Vagina (tissue), 2 donors: ENCODE measurements around the gene S100A7. TPM values are rescaled to one million over a fixed set of nuclear protein-coding genes. Genes with fewer than 3 reads are reported as not detected.

ENCODE experiments used
- DNase-seq, 2 donors: peaks; one replicate each; pipeline ENCODE4 v3.0.0-alpha.2; 2017; ENCODE audit errors: extremely low spot score in 2 of 2
- H3K27ac ChIP-seq: fragments of 200-600 bp; sonication (generic); one replicate; pipeline ENCODE4 v1.5.1; 2019
- H3K27me3 ChIP-seq: fragments of 200-600 bp; sonication (generic); one replicate; pipeline ENCODE4 v1.5.1; 2019
- H3K36me3 ChIP-seq, 2 donors: fragments of 200-600 bp; sonication (generic); one replicate each; pipeline ENCODE4 v1.5.1; 2017 to 2019
- H3K4me1 ChIP-seq: fragments of 200-600 bp; sonication (generic); one replicate; pipeline ENCODE4 v1.5.1; 2019
- H3K4me3 ChIP-seq, 2 donors: fragments of 200-600 bp; sonication (generic); 1 replicate in 1 of 2; 2 replicates in 1 of 2; pipeline ENCODE4 v1.5.1; 2016 to 2019
- H3K9me3 ChIP-seq: fragments of 200-600 bp; sonication (generic); one replicate; pipeline ENCODE4 v1.5.1; 2019
- POLR2A ChIP-seq, 2 donors: fragments of 450-650 bp; IDR thresholded peaks; one replicate each; pipeline ENCODE4 v1.6.1; 2017; ENCODE audit warnings: antibody characterized with exemption in 2 of 2, mild to moderate bottlenecking in 2 of 2, moderate library complexity in 2 of 2
- POLR2AphosphoS5 ChIP-seq, 2 donors: sonication (generic); formaldehyde crosslinking; IDR thresholded peaks; one replicate each; pipeline ENCODE4 v1.9.0; 2017; ENCODE audit warnings: antibody characterized with exemption in 2 of 2, mild to moderate bottlenecking in 2 of 2, low read depth in 1 of 2; ENCODE audit not compliant: insufficient read depth in 1 of 2
- intact Hi-C: fragments of 100-400 bp; cut with DNase I; formaldehyde crosslinking; loops from one replicate; pipeline ENCODE4 v1.15.1; 2023
- total RNA-seq: library from RNA; depleted of rRNA; stranded (reverse); fragments of >200 nt; gene quantifications from one replicate; pipeline ENCODE4 v1.2.3, GENCODE V29; 2016
- TF ChIP-seq, protein P1 (sequence below), 3 experiments: fragments of 450-650 bp in 2 of 3; fragments of 200-600 bp in 1 of 3; sonication (generic) in 1 of 3; IDR thresholded peaks; one replicate each; pipeline ENCODE4 v1.5.1; 2017 to 2019; ENCODE audit warnings: antibody characterized with exemption in 3 of 3, mild to moderate bottlenecking in 2 of 3, moderate library complexity in 2 of 3

The S100A7 gene
- 36.6 TPM for total RNA-seq

- no peaks in the 10 kb centered on the region for H3K27me3 ChIP-seq
- no peaks in the 10 kb centered on the region for H3K36me3 ChIP-seq
- H3K4me1 ChIP-seq = peaks cover under 1% of the 10 kb centered on the region
- H3K27ac ChIP-seq = no peak within 1 kb of the TSS
- no peak for DNase-seq
- TF ChIP-seq, protein P1, sequence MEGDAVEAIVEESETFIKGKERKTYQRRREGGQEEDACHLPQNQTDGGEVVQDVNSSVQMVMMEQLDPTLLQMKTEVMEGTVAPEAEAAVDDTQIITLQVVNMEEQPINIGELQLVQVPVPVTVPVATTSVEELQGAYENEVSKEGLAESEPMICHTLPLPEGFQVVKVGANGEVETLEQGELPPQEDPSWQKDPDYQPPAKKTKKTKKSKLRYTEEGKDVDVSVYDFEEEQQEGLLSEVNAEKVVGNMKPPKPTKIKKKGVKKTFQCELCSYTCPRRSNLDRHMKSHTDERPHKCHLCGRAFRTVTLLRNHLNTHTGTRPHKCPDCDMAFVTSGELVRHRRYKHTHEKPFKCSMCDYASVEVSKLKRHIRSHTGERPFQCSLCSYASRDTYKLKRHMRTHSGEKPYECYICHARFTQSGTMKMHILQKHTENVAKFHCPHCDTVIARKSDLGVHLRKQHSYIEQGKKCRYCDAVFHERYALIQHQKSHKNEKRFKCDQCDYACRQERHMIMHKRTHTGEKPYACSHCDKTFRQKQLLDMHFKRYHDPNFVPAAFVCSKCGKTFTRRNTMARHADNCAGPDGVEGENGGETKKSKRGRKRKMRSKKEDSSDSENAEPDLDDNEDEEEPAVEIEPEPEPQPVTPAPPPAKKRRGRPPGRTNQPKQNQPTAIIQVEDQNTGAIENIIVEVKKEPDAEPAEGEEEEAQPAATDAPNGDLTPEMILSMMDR (IDR thresholded peaks at IDR 0.05) = no peak
- TF ChIP-seq POLR2A (IDR thresholded peaks at IDR 0.05) (no peak), POLR2AphosphoS5 (IDR thresholded peaks at IDR 0.05; ENCODE audit: insufficient read depth in 1 of 2, low read depth in 1 of 2) (no peak)
- no peak within 1 kb of the TSS for H3K4me3 ChIP-seq
- H3K9me3 ChIP-seq = no peaks in the 10 kb centered on the region
- intact Hi-C loops = loop anchor here (10.0 kb wide), 1 partner anchor 106 kb away; the partner anchor contains the start of gene S100A9
Observed at GRCh38 chr1:153460551-153460950, at the start of gene S100A7. Gene S100A7 (minus strand): TSS chr1:153460651. CDS start chr1:153459013, 1,638 bp downstream.

GRCh38 chr1:153509729-153510354, 49.4 kb upstream of the S100A7 start:
- Histone ChIP-seq H3K4me1 (peaks cover 36% of the 10 kb centered on the region), H3K9me3 (no peaks in the 10 kb centered on the region), H3K27ac (peak overlapping the region; percentile 61), H3K4me3 (no peak overlapping the region), H3K27me3 (no peaks in the 10 kb centered on the region), H3K36me3 (no peaks in the 10 kb centered on the region)
- TF ChIP-seq, protein P1 (IDR thresholded peaks at IDR 0.05) = peak in 1 of 3 experiments; percentile 28
- TF ChIP-seq POLR2A (IDR thresholded peaks at IDR 0.05) = no peak
- intact Hi-C loops = loop anchor here (5.0 kb wide), 2 partner anchors 57 to 102 kb away; partner anchors contain the start of genes S100A16 and S100A2
- DNase-seq = no peak

GRCh38 chr1:153509036-153509435, 48.6 kb upstream of the S100A7 start:
- Histone ChIP-seq H3K4me1 (peaks cover 36% of the 10 kb centered on the region), H3K36me3 (no peaks in the 10 kb centered on the region), H3K27me3 (no peaks in the 10 kb centered on the region), H3K4me3 (no peak overlapping the region), H3K9me3 (no peaks in the 10 kb centered on the region), H3K27ac (no peak overlapping the region)
- TF ChIP-seq POLR2AphosphoS5 (IDR thresholded peaks at IDR 0.05; ENCODE audit: insufficient read depth in 1 of 2, low read depth in 1 of 2) (no peak), POLR2A (IDR thresholded peaks at IDR 0.05) (no peak)
- TF ChIP-seq, protein P1 (IDR thresholded peaks at IDR 0.05) = no peak
- intact Hi-C loops = no loop called here
- DNase-seq = no peak

- H3K27me3 ChIP-seq = no peaks in the 10 kb centered on the region
- intact Hi-C loops = no loop called here
- peak overlapping the region; percentile 88 for H3K27ac ChIP-seq
Observed at GRCh38 chr1:153507926-153508583, 47.6 kb upstream of the S100A7 start.

More at GRCh38 chr1:153507926-153508583, 47.6 kb upstream of the S100A7 start:
- Histone ChIP-seq H3K4me1 (peaks cover 36% of the 10 kb centered on the region), H3K4me3 (no peak overlapping the region), H3K9me3 (no peaks in the 10 kb centered on the region), H3K36me3 (no peaks in the 10 kb centered on the region)
- TF ChIP-seq, protein P1 (IDR thresholded peaks at IDR 0.05) = no peak
- no peak for TF ChIP-seq POLR2AphosphoS5 (IDR thresholded peaks at IDR 0.05; ENCODE audit: insufficient read depth in 1 of 2, low read depth in 1 of 2)
- TF ChIP-seq POLR2A (IDR thresholded peaks at IDR 0.05) = no peak
- peak in 1 of 2 donors; percentile 64 for DNase-seq
